IMR-90 (cell line): Measurements from ENCODE around the gene KCNJ10. TPM values are rescaled to one million over a fixed set of nuclear protein-coding genes. Genes with fewer than 3 reads are reported as not detected.

ENCODE experiments used
- ATAC-seq: fragments of 200-7000 bp; cut with Tn5 transposase; 2 replicates; pipeline ENCODE4 v1.9.1; 2020; ENCODE audit warnings: low read depth, mild to moderate bottlenecking, moderate library complexity
- BruUV-seq: library from RNA; stranded (reverse); fragments of 400-500 nt; replicated peaks from 2 replicates; lab custom pipeline; 2021; lab: Mats Ljungman, UMichigan
- CTCF ChIA-PET: fragments of 300-600 bp; formaldehyde crosslinking; extraction: SDS; loops from one replicate; lab custom pipeline; 2021; ENCODE audit warnings: antibody characterized with exemption; lab: Yijun Ruan, JAX
- POLR2A ChIA-PET: fragments of 300-600 bp; sonication (Branson Sonifier 250); formaldehyde crosslinking; loops from one replicate; lab custom pipeline; 2022; ENCODE audit warnings: antibody characterized with exemption; ENCODE audit not compliant: unreplicated experiment; lab: Charles Lee
- DNase-seq: peaks from one replicate; pipeline ENCODE4 v3.0.0; 2013
- H2AFZ ChIP-seq: replicated peaks from 2 replicates; pipeline ENCODE3; 2013; ENCODE audit warnings: low read length, mild to moderate bottlenecking; ENCODE audit not compliant: poor library complexity
- H2AK5ac ChIP-seq: 2 replicates; pipeline ENCODE4 v1.6.1; 2013; ENCODE audit warnings: low read depth, low read length, inconsistent platforms
- H2AK9ac ChIP-seq: replicated peaks from 2 replicates; pipeline ENCODE3; 2013; ENCODE audit warnings: mild to moderate bottlenecking, low read depth, low read length, moderate library complexity; ENCODE audit not compliant: poor library complexity
- H2BK120ac ChIP-seq: 2 replicates; pipeline ENCODE4 v1.6.1; 2013; ENCODE audit warnings: low read depth, low read length, inconsistent platforms
- H2BK15ac ChIP-seq: 3 replicates; pipeline ENCODE4 v1.6.1; 2013; ENCODE audit warnings: low read depth, low read length, inconsistent platforms
- H2BK20ac ChIP-seq: 2 replicates; pipeline ENCODE4 v1.6.1; 2013; ENCODE audit warnings: low read depth, mild to moderate bottlenecking, inconsistent platforms, low read length, moderate library complexity
- H2BK5ac ChIP-seq: 2 replicates; pipeline ENCODE4 v1.6.1; 2013; ENCODE audit warnings: mild to moderate bottlenecking, low read depth, low read length, inconsistent platforms; ENCODE audit not compliant: poor library complexity, severe bottlenecking
- H3K14ac ChIP-seq: replicated peaks from 2 replicates; pipeline ENCODE4 v1.6.1; 2013; ENCODE audit warnings: low read depth, low read length, inconsistent platforms
- H3K18ac ChIP-seq: 2 replicates; pipeline ENCODE4 v1.6.1; 2013; ENCODE audit warnings: low read depth, low read length, control low read depth
- H3K23ac ChIP-seq: 2 replicates; pipeline ENCODE4 v1.6.1; 2013; ENCODE audit warnings: low read depth, low read length, inconsistent platforms
- H3K27ac ChIP-seq: 2 replicates; pipeline ENCODE4 v1.5.1; 2013; ENCODE audit warnings: mild to moderate bottlenecking, control low read depth, low read length; ENCODE audit not compliant: insufficient read depth
- H3K27me3 ChIP-seq: 2 replicates; pipeline ENCODE4 v1.6.1; 2013; ENCODE audit warnings: low read length; ENCODE audit not compliant: control insufficient read depth, insufficient read depth
- H3K36me3 ChIP-seq: 2 replicates; pipeline ENCODE4 v1.6.1; 2013; ENCODE audit warnings: low read length, mixed read lengths; ENCODE audit not compliant: control insufficient read depth, insufficient read depth
- H3K4ac ChIP-seq: 2 replicates; pipeline ENCODE4 v1.6.1; 2013; ENCODE audit warnings: low read depth, low read length, inconsistent platforms
- H3K4me1 ChIP-seq: 2 replicates; pipeline ENCODE4 v1.6.1; 2013; ENCODE audit warnings: low read length, mixed read lengths; ENCODE audit not compliant: control insufficient read depth, insufficient read depth
- H3K4me2 ChIP-seq: 2 replicates; pipeline ENCODE4 v1.6.1; 2013; ENCODE audit warnings: low read depth, mild to moderate bottlenecking, control low read depth, low read length, moderate library complexity
- H3K4me3 ChIP-seq: 2 replicates; pipeline ENCODE4 v1.5.1; 2013; ENCODE audit warnings: low read depth, mild to moderate bottlenecking, control low read depth, low read length, moderate library complexity; ENCODE audit not compliant: insufficient read depth
- H3K56ac ChIP-seq: 2 replicates; pipeline ENCODE4 v1.6.1; 2013; ENCODE audit warnings: low read length, inconsistent platforms; ENCODE audit not compliant: insufficient read depth; ENCODE audit errors: extremely low read depth
- H3K79me1 ChIP-seq, 2 experiments: 2 replicates each; pipeline ENCODE4 v1.6.1; 2013; ENCODE audit warnings: low read length in 2 of 2, inconsistent platforms in 1 of 2, low read depth in 1 of 2
- H3K9ac ChIP-seq: 2 replicates; pipeline ENCODE4 v1.6.1; 2013; ENCODE audit warnings: low read depth, low read length, control low read depth
- H3K9me1 ChIP-seq: 2 replicates; pipeline ENCODE4 v1.6.1; 2013; ENCODE audit warnings: low read length, inconsistent platforms; ENCODE audit not compliant: insufficient read depth
- H3K9me3 ChIP-seq: 2 replicates; pipeline ENCODE4 v1.6.1; 2013; ENCODE audit warnings: low read length; ENCODE audit not compliant: control insufficient read depth, insufficient read depth
- H4K20me1 ChIP-seq: 2 replicates; pipeline ENCODE4 v1.6.1; 2013; ENCODE audit warnings: low read length, inconsistent platforms; ENCODE audit not compliant: insufficient read depth
- H4K5ac ChIP-seq: 2 replicates; pipeline ENCODE4 v1.6.1; 2013; ENCODE audit warnings: mild to moderate bottlenecking, low read depth, low read length, control low read depth
- H4K8ac ChIP-seq, 2 experiments: 2 replicates each; pipeline ENCODE4 v1.6.1; 2013; ENCODE audit warnings: low read depth in 2 of 2, low read length in 2 of 2, control low read depth in 1 of 2, inconsistent platforms in 1 of 2
- H4K91ac ChIP-seq: 2 replicates; pipeline ENCODE4 v1.6.1; 2013; ENCODE audit warnings: low read depth, low read length, inconsistent platforms; ENCODE audit not compliant: insufficient read depth
- BHLHE40 ChIP-seq: fragments of 150-350 bp; IDR thresholded peaks from 2 replicates; pipeline ENCODE4 v1.6.1; 2016; ENCODE audit warnings: mild to moderate bottlenecking, low read depth, low read length
- CEBPB ChIP-seq: IDR thresholded peaks from 2 replicates; pipeline ENCODE4 v1.6.1; 2012; ENCODE audit warnings: low read depth, low read length, improper control_type of control experiment
- CHD1 ChIP-seq: IDR thresholded peaks from 2 replicates; pipeline ENCODE4 v1.6.1; 2012; ENCODE audit warnings: low read depth, low read length, improper control_type of control experiment
- CTCF ChIP-seq: conservative IDR thresholded peaks from 2 replicates; pipeline ENCODE4 v1.5.1; 2012; ENCODE audit warnings: mild to moderate bottlenecking, low read depth, low read length, improper control_type of control experiment
- FOS ChIP-seq: fragments of 150-350 bp; IDR thresholded peaks from 2 replicates; pipeline ENCODE4 v1.6.1; 2016; ENCODE audit warnings: low read depth, low read length
- MAFK ChIP-seq: IDR thresholded peaks from 2 replicates; pipeline ENCODE4 v1.6.1; 2012; ENCODE audit warnings: low read depth, low read length, improper control_type of control experiment
- MAZ ChIP-seq: IDR thresholded peaks from 2 replicates; pipeline ENCODE4 v1.6.1; 2012; ENCODE audit warnings: low read depth, mild to moderate bottlenecking, low read length, improper control_type of control experiment, moderate library complexity, borderline replicate concordance
- MXI1 ChIP-seq: IDR thresholded peaks from 2 replicates; pipeline ENCODE4 v1.6.1; 2012; ENCODE audit warnings: low read depth, mild to moderate bottlenecking, low read length, moderate library complexity, borderline replicate concordance
- POLR2A ChIP-seq: IDR thresholded peaks from 2 replicates; pipeline ENCODE4 v1.6.1; 2012; ENCODE audit warnings: mild to moderate bottlenecking, low read depth, low read length
- RAD21 ChIP-seq: IDR thresholded peaks from 2 replicates; pipeline ENCODE4 v1.6.1; 2012; ENCODE audit warnings: low read length, improper control_type of control experiment
- RCOR1 ChIP-seq: IDR thresholded peaks from 2 replicates; pipeline ENCODE4 v1.6.1; 2012; ENCODE audit warnings: mild to moderate bottlenecking, low read length, improper control_type of control experiment; ENCODE audit not compliant: insufficient replicate concordance
- RFX5 ChIP-seq: IDR thresholded peaks from 2 replicates; pipeline ENCODE4 v1.8.0; 2012; ENCODE audit warnings: low read depth, mild to moderate bottlenecking, low read length, moderate library complexity
- SMC3 ChIP-seq: fragments of 150-350 bp; IDR thresholded peaks from 2 replicates; pipeline ENCODE4 v1.6.1; 2016; ENCODE audit warnings: low read depth, mild to moderate bottlenecking, antibody characterized with exemption, low read length, moderate library complexity
- WGBS, 2 experiments: methylation state at CpG; one replicate each; pipeline versions ENCODE4 v1.1.5 to v1.1.7; 2013; ENCODE audit warnings: missing lambda C conversion rate in 2 of 2; ENCODE audit not compliant: insufficient read length in 1 of 2; ENCODE audit errors: extremely low coverage in 2 of 2; 5-methylcytosine and 5-hydroxymethylcytosine counted together
- dilution Hi-C: fragments of 300-500 bp; cut with HindIII; formaldehyde crosslinking; loops from one replicate; pipeline ENCODE4 v1.14.3; 2018; ENCODE audit warnings: low sequenced_read_pairs; ENCODE audit not compliant: unreplicated experiment
- in situ Hi-C: fragments of 300-500 bp; cut with MboI; formaldehyde crosslinking; loops from 3 replicates; pipeline ENCODE4 v1.14.3; 2019; ENCODE audit warnings: low sequenced_read_pairs, inconsistent platforms, mixed read lengths
- intact Hi-C: fragments of 100-400 bp; cut with micrococcal nuclease; formaldehyde crosslinking; loops from 2 replicates; pipeline ENCODE4 v1.10.0; 2022
- polyA plus RNA-seq, 3 experiments: library from polyadenylated mRNA; depleted of rRNA; stranded (reverse); fragments of >200 nt; gene quantifications; 2 replicates each; pipeline ENCODE4 v1.2.3, GENCODE V29; 2012; ENCODE audit warnings: low replicate concordance in 1 of 3
- total RNA-seq: library from RNA; depleted of rRNA; stranded (reverse); fragments of >200 nt; gene quantifications from 2 replicates; pipeline ENCODE4 v1.2.3, GENCODE V29; 2012
- TF ChIP-seq, protein P1 (sequence below): fragments of 150-350 bp; IDR thresholded peaks from 2 replicates; pipeline ENCODE4 v1.6.1; 2016; ENCODE audit warnings: low read depth, mild to moderate bottlenecking, low read length, moderate library complexity, borderline replicate concordance

Gene KCNJ10
- total and polyA plus RNA-seq, 2 of the 4 experiments (the other 2 are of a cell fraction), result not detected

- Histone ChIP-seq H3K4me3 (no peak overlapping the region), H2BK120ac (no peak overlapping the region), H3K56ac (no peak overlapping the region), H3K27ac (no peak overlapping the region), H4K8ac (no peak overlapping the region), H3K9me1 (peaks cover 3% of the 10 kb centered on the region; the same call in 1 of the 2 replicates), H3K9ac (no peak overlapping the region), H2BK15ac (no peak overlapping the region), H3K18ac (no peak overlapping the region), H2AK5ac (no peak overlapping the region), H4K5ac (no peak overlapping the region), H3K4me1 (no peaks in the 10 kb centered on the region), H2BK20ac (no peak overlapping the region), H3K36me3 (no peaks in the 10 kb centered on the region; the same call in 1 of the 2 replicates), H3K23ac (no peak overlapping the region), H2BK5ac (no peak overlapping the region), H4K91ac (no peak overlapping the region), H3K9me3 (no peaks in the 10 kb centered on the region), H2AK9ac (no peak overlapping the region), H2AFZ (no peak overlapping the region), H3K4ac (no peak overlapping the region), H4K20me1 (no peaks in the 10 kb centered on the region), H3K14ac (no peak overlapping the region), H3K79me1 (no peaks in the 10 kb centered on the region), H3K27me3 (peaks cover 26% of the 10 kb centered on the region), H3K4me2 (no peak overlapping the region)
- TF ChIP-seq MXI1 (no peak), RAD21 (no peak), CHD1 (no peak), FOS (no peak), SMC3 (no peak), CEBPB (no peak), CTCF (no peak), BHLHE40 (no peak), MAFK (no peak), MAZ (no peak), RFX5 (no peak), POLR2A (no peak), RCOR1 (no peak)
- TF ChIP-seq, protein P1, sequence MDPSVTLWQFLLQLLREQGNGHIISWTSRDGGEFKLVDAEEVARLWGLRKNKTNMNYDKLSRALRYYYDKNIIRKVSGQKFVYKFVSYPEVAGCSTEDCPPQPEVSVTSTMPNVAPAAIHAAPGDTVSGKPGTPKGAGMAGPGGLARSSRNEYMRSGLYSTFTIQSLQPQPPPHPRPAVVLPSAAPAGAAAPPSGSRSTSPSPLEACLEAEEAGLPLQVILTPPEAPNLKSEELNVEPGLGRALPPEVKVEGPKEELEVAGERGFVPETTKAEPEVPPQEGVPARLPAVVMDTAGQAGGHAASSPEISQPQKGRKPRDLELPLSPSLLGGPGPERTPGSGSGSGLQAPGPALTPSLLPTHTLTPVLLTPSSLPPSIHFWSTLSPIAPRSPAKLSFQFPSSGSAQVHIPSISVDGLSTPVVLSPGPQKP, result no peak
- in situ Hi-C loops (no loop called here), intact Hi-C loops (no loop called here), dilution Hi-C loops (no loop called here)
- ChIA-PET POLR2A (no interaction called here), CTCF (no interaction called here)
- BruUV-seq, result no TSS peak
- no peak for DNase-seq
- no CpG with 5 or more reads among the region's 9 CpGs for WGBS, 2 experiments
- ATAC-seq, result no peak
These were observed 99.0 kb downstream of the KCNJ10 start for GRCh38 chr1:159970932-159971342.
